Lung (tissue), 12 donors: ENCODE data around the gene LYPD5. TPM values are rescaled to one million over a fixed set of nuclear protein-coding genes. Genes with fewer than 3 reads are reported as not detected.
"Not testable (repeated sequence)": the region's sequence is repeated elsewhere in the genome, so short reads cannot be mapped to it uniquely, and the experiment has no call there.

ENCODE experiments used
- ATAC-seq: fragments of 200-7000 bp; cut with Tn5 transposase; one replicate; pipeline ENCODE4 v1.9.1; 2020; ENCODE audit warnings: moderate number of reproducible peaks; ENCODE audit not compliant: insufficient read depth, low FRiP score
- DNase-seq, 3 donors: peaks; one replicate each; pipeline ENCODE4 v3.0.0-alpha.2; 2013 to 2017
- H3K27ac ChIP-seq, 2 donors: one replicate each; pipeline ENCODE4 v1.5.1; 2013; ENCODE audit warnings: mild to moderate bottlenecking in 2 of 2, moderate library complexity in 2 of 2, control low read depth in 1 of 2, inconsistent platforms in 1 of 2, low read depth in 1 of 2, low read length in 1 of 2
- H3K27me3 ChIP-seq, 3 donors: one replicate each; pipeline ENCODE4 v1.5.1; 2013; ENCODE audit warnings: low read length in 2 of 3; ENCODE audit not compliant: control insufficient read depth in 3 of 3, insufficient read depth in 3 of 3
- H3K36me3 ChIP-seq, 4 donors: one replicate each; pipeline ENCODE4 v1.5.1; 2013; ENCODE audit warnings: low read length in 4 of 4, mild to moderate bottlenecking in 1 of 4, moderate library complexity in 1 of 4; ENCODE audit not compliant: control insufficient read depth in 4 of 4, insufficient read depth in 4 of 4
- H3K4me1 ChIP-seq, 5 donors: one replicate each; pipeline ENCODE4 v1.5.1; 2013; ENCODE audit warnings: low read length in 5 of 5, mild to moderate bottlenecking in 2 of 5, moderate library complexity in 1 of 5; ENCODE audit not compliant: control insufficient read depth in 5 of 5, insufficient read depth in 5 of 5
- H3K4me3 ChIP-seq: one replicate; pipeline ENCODE4 v1.5.1; 2013; ENCODE audit warnings: mild to moderate bottlenecking, control low read depth, moderate library complexity
- H3K9ac ChIP-seq, 2 donors: one replicate each; pipeline ENCODE4 v1.5.1; 2013; ENCODE audit warnings: low read length in 2 of 2, control low read depth in 1 of 2; ENCODE audit not compliant: insufficient read depth in 1 of 2
- H3K9me3 ChIP-seq, 4 donors: one replicate each; pipeline ENCODE4 v1.5.1; 2013; ENCODE audit warnings: low read length in 3 of 4, mild to moderate bottlenecking in 1 of 4, moderate library complexity in 1 of 4; ENCODE audit not compliant: control insufficient read depth in 4 of 4, insufficient read depth in 3 of 4
- CTCF ChIP-seq: IDR thresholded peaks from 2 replicates; pipeline ENCODE4 v1.5.1; 2012; ENCODE audit warnings: mild to moderate bottlenecking; ENCODE audit errors: control extremely low read depth, extremely low read depth
- WGBS, 2 donors: extraction: QIAGEN DNeasy Blood & Tissue Kit; methylation state at CpG; one replicate each; pipeline ENCODE4 v1.1.7; 2013; 5-methylcytosine and 5-hydroxymethylcytosine counted together
- polyA plus RNA-seq, 2 donors: library from polyadenylated mRNA; stranded (reverse); fragments of 200-250 nt; gene quantifications; one replicate each; pipeline ENCODE4 v1.2.1, GENCODE V29; 2013
- total RNA-seq, 2 donors: library from RNA; depleted of rRNA in 1 of 2; stranded (reverse); fragments of >200 nt in 1 of 2; gene quantifications; one replicate each; pipeline ENCODE4 v1.2.1, GENCODE V29; 2014 to 2021
- donor health status: control.
- donor health status: control.
- donor health status: Bipolar disorder and iron deficiency.
- donor health status: healthy.
- donor health status: DM: yes; HTN: yes; CAD: no.

The LYPD5 gene
- total and polyA plus RNA-seq, 4 donors, result 0.51 to 8.1 (median 2.9) TPM

- Histone ChIP-seq H3K27me3 (no peaks in the 10 kb centered on the region), H3K9ac (no peak overlapping the region), H3K36me3 (no peaks in the 10 kb centered on the region), H3K9me3 (no peaks in the 10 kb centered on the region), H3K27ac (no peak overlapping the region), H3K4me3 (no peak overlapping the region), H3K4me1 (no peaks in the 10 kb centered on the region)
- DNase-seq, result peak in 2 of 3 donors; percentile 41 to 63
- ATAC-seq, result no peak
- TF ChIP-seq CTCF, result peak; percentile 30
- WGBS, 2 donors, result 34 to 40% methylated on average over 6 to 8 of the region's 8 CpGs
These were observed 7.8 kb upstream of the LYPD5 start for GRCh38 chr19:43809762-43810696.

- DNase-seq (no peak), ATAC-seq (no peak)
- no peaks in the 10 kb centered on the region for H3K36me3 ChIP-seq
- no peaks in the 10 kb centered on the region for H3K9me3 ChIP-seq
- H3K9ac ChIP-seq, result no peak overlapping the region
- H3K27me3 ChIP-seq, result no peaks in the 10 kb centered on the region
- TF ChIP-seq CTCF, result no peak
- no peaks in the 10 kb centered on the region for H3K4me1 ChIP-seq
- H3K27ac ChIP-seq, result no peak overlapping the region
- H3K4me3 ChIP-seq, result no peak overlapping the region
These were observed 5.4 kb upstream of the LYPD5 start for GRCh38 chr19:43807651-43808050.

- ATAC-seq, result no peak
- Histone ChIP-seq H3K9me3 (no peaks in the 10 kb centered on the region), H3K4me1 (no peaks in the 10 kb centered on the region), H3K27ac (no peak overlapping the region), H3K36me3 (no peaks in the 10 kb centered on the region), H3K27me3 (peaks cover 0 to 3% (median 0%) of the 10 kb centered on the region in 3 donors), H3K4me3 (no peak overlapping the region), H3K9ac (no peak overlapping the region)
- WGBS, 2 donors, result 63 to 65% methylated on average over 5 of the region's 5 CpGs
- no peak for TF ChIP-seq CTCF
- no peak for DNase-seq
These were observed 4.6 kb upstream of the LYPD5 start for GRCh38 chr19:43806848-43807247.

GRCh38 chr19:43806401-43806800 lies 4.2 kb upstream of the LYPD5 start:
- H3K36me3 ChIP-seq, result not testable (repeated sequence)

More at GRCh38 chr19:43806401-43806800, 4.2 kb upstream of the LYPD5 start:
- not testable (repeated sequence) for ATAC-seq, H3K4me3 ChIP-seq, H3K27me3 ChIP-seq, DNase-seq, H3K9ac ChIP-seq, H3K27ac ChIP-seq, H3K4me1 ChIP-seq, H3K9me3 ChIP-seq
- 90 to 95% methylated on average over 7 of the region's 7 CpGs for WGBS, 2 donors
